IMR-90 (cell line): ENCODE data around the gene KATNBL1. TPM values are rescaled to one million over a fixed set of nuclear protein-coding genes. Genes with fewer than 3 reads are reported as not detected.

Experiments used
- ATAC-seq: fragments of 200-7000 bp; cut with Tn5 transposase; 2 replicates; pipeline ENCODE4 v1.9.1; 2020; ENCODE audit warnings: low read depth, mild to moderate bottlenecking, moderate library complexity
- BruUV-seq: library from RNA; stranded (reverse); fragments of 400-500 nt; replicated peaks from 2 replicates; lab custom pipeline; 2021; lab: Mats Ljungman, UMichigan
- CTCF ChIA-PET: fragments of 300-600 bp; formaldehyde crosslinking; extraction: SDS; loops from one replicate; lab custom pipeline; 2021; ENCODE audit warnings: antibody characterized with exemption; lab: Yijun Ruan, JAX
- POLR2A ChIA-PET: fragments of 300-600 bp; sonication (Branson Sonifier 250); formaldehyde crosslinking; loops from one replicate; lab custom pipeline; 2022; ENCODE audit warnings: antibody characterized with exemption; ENCODE audit not compliant: unreplicated experiment; lab: Charles Lee
- DNase-seq: peaks from one replicate; pipeline ENCODE4 v3.0.0; 2013
- H2AFZ ChIP-seq: replicated peaks from 2 replicates; pipeline ENCODE3; 2013; ENCODE audit warnings: low read length, mild to moderate bottlenecking; ENCODE audit not compliant: poor library complexity
- H2AK5ac ChIP-seq: 2 replicates; pipeline ENCODE4 v1.6.1; 2013; ENCODE audit warnings: low read depth, low read length, inconsistent platforms
- H2AK9ac ChIP-seq: replicated peaks from 2 replicates; pipeline ENCODE3; 2013; ENCODE audit warnings: mild to moderate bottlenecking, low read depth, low read length, moderate library complexity; ENCODE audit not compliant: poor library complexity
- H2BK120ac ChIP-seq: 2 replicates; pipeline ENCODE4 v1.6.1; 2013; ENCODE audit warnings: low read depth, low read length, inconsistent platforms
- H2BK15ac ChIP-seq: 3 replicates; pipeline ENCODE4 v1.6.1; 2013; ENCODE audit warnings: low read depth, low read length, inconsistent platforms
- H2BK20ac ChIP-seq: 2 replicates; pipeline ENCODE4 v1.6.1; 2013; ENCODE audit warnings: low read depth, mild to moderate bottlenecking, inconsistent platforms, low read length, moderate library complexity
- H2BK5ac ChIP-seq: 2 replicates; pipeline ENCODE4 v1.6.1; 2013; ENCODE audit warnings: mild to moderate bottlenecking, low read depth, low read length, inconsistent platforms; ENCODE audit not compliant: poor library complexity, severe bottlenecking
- H3K14ac ChIP-seq: replicated peaks from 2 replicates; pipeline ENCODE4 v1.6.1; 2013; ENCODE audit warnings: low read depth, low read length, inconsistent platforms
- H3K18ac ChIP-seq: 2 replicates; pipeline ENCODE4 v1.6.1; 2013; ENCODE audit warnings: low read depth, low read length, control low read depth
- H3K23ac ChIP-seq: 2 replicates; pipeline ENCODE4 v1.6.1; 2013; ENCODE audit warnings: low read depth, low read length, inconsistent platforms
- H3K27ac ChIP-seq: 2 replicates; pipeline ENCODE4 v1.5.1; 2013; ENCODE audit warnings: mild to moderate bottlenecking, control low read depth, low read length; ENCODE audit not compliant: insufficient read depth
- H3K27me3 ChIP-seq: 2 replicates; pipeline ENCODE4 v1.6.1; 2013; ENCODE audit warnings: low read length; ENCODE audit not compliant: control insufficient read depth, insufficient read depth
- H3K36me3 ChIP-seq: 2 replicates; pipeline ENCODE4 v1.6.1; 2013; ENCODE audit warnings: low read length, mixed read lengths; ENCODE audit not compliant: control insufficient read depth, insufficient read depth
- H3K4ac ChIP-seq: 2 replicates; pipeline ENCODE4 v1.6.1; 2013; ENCODE audit warnings: low read depth, low read length, inconsistent platforms
- H3K4me1 ChIP-seq: 2 replicates; pipeline ENCODE4 v1.6.1; 2013; ENCODE audit warnings: low read length, mixed read lengths; ENCODE audit not compliant: control insufficient read depth, insufficient read depth
- H3K4me2 ChIP-seq: 2 replicates; pipeline ENCODE4 v1.6.1; 2013; ENCODE audit warnings: low read depth, mild to moderate bottlenecking, control low read depth, low read length, moderate library complexity
- H3K4me3 ChIP-seq: 2 replicates; pipeline ENCODE4 v1.5.1; 2013; ENCODE audit warnings: low read depth, mild to moderate bottlenecking, control low read depth, low read length, moderate library complexity; ENCODE audit not compliant: insufficient read depth
- H3K56ac ChIP-seq: 2 replicates; pipeline ENCODE4 v1.6.1; 2013; ENCODE audit warnings: low read length, inconsistent platforms; ENCODE audit not compliant: insufficient read depth; ENCODE audit errors: extremely low read depth
- H3K79me1 ChIP-seq, 2 experiments: 2 replicates each; pipeline ENCODE4 v1.6.1; 2013; ENCODE audit warnings: low read length in 2 of 2, inconsistent platforms in 1 of 2, low read depth in 1 of 2
- H3K9ac ChIP-seq: 2 replicates; pipeline ENCODE4 v1.6.1; 2013; ENCODE audit warnings: low read depth, low read length, control low read depth
- H3K9me1 ChIP-seq: 2 replicates; pipeline ENCODE4 v1.6.1; 2013; ENCODE audit warnings: low read length, inconsistent platforms; ENCODE audit not compliant: insufficient read depth
- H3K9me3 ChIP-seq: 2 replicates; pipeline ENCODE4 v1.6.1; 2013; ENCODE audit warnings: low read length; ENCODE audit not compliant: control insufficient read depth, insufficient read depth
- H4K20me1 ChIP-seq: 2 replicates; pipeline ENCODE4 v1.6.1; 2013; ENCODE audit warnings: low read length, inconsistent platforms; ENCODE audit not compliant: insufficient read depth
- H4K5ac ChIP-seq: 2 replicates; pipeline ENCODE4 v1.6.1; 2013; ENCODE audit warnings: mild to moderate bottlenecking, low read depth, low read length, control low read depth
- H4K8ac ChIP-seq, 2 experiments: 2 replicates each; pipeline ENCODE4 v1.6.1; 2013; ENCODE audit warnings: low read depth in 2 of 2, low read length in 2 of 2, control low read depth in 1 of 2, inconsistent platforms in 1 of 2
- H4K91ac ChIP-seq: 2 replicates; pipeline ENCODE4 v1.6.1; 2013; ENCODE audit warnings: low read depth, low read length, inconsistent platforms; ENCODE audit not compliant: insufficient read depth
- BHLHE40 ChIP-seq: fragments of 150-350 bp; IDR thresholded peaks from 2 replicates; pipeline ENCODE4 v1.6.1; 2016; ENCODE audit warnings: mild to moderate bottlenecking, low read depth, low read length
- CEBPB ChIP-seq: IDR thresholded peaks from 2 replicates; pipeline ENCODE4 v1.6.1; 2012; ENCODE audit warnings: low read depth, low read length, improper control_type of control experiment
- CHD1 ChIP-seq: IDR thresholded peaks from 2 replicates; pipeline ENCODE4 v1.6.1; 2012; ENCODE audit warnings: low read depth, low read length, improper control_type of control experiment
- ELK1 ChIP-seq: fragments of 150-350 bp; IDR thresholded peaks from 2 replicates; pipeline ENCODE4 v1.6.1; 2016; ENCODE audit warnings: low read depth, mild to moderate bottlenecking, low read length, moderate library complexity, borderline replicate concordance
- FOS ChIP-seq: fragments of 150-350 bp; IDR thresholded peaks from 2 replicates; pipeline ENCODE4 v1.6.1; 2016; ENCODE audit warnings: low read depth, low read length
- MAFK ChIP-seq: IDR thresholded peaks from 2 replicates; pipeline ENCODE4 v1.6.1; 2012; ENCODE audit warnings: low read depth, low read length, improper control_type of control experiment
- MAZ ChIP-seq: IDR thresholded peaks from 2 replicates; pipeline ENCODE4 v1.6.1; 2012; ENCODE audit warnings: low read depth, mild to moderate bottlenecking, low read length, improper control_type of control experiment, moderate library complexity, borderline replicate concordance
- MXI1 ChIP-seq: IDR thresholded peaks from 2 replicates; pipeline ENCODE4 v1.6.1; 2012; ENCODE audit warnings: low read depth, mild to moderate bottlenecking, low read length, moderate library complexity, borderline replicate concordance
- NFE2L2 ChIP-seq: fragments of 150-350 bp; IDR thresholded peaks from 2 replicates; pipeline ENCODE4 v1.6.1; 2016; ENCODE audit warnings: low read depth, mild to moderate bottlenecking, low read length
- POLR2A ChIP-seq: IDR thresholded peaks from 2 replicates; pipeline ENCODE4 v1.6.1; 2012; ENCODE audit warnings: mild to moderate bottlenecking, low read depth, low read length
- RCOR1 ChIP-seq: IDR thresholded peaks from 2 replicates; pipeline ENCODE4 v1.6.1; 2012; ENCODE audit warnings: mild to moderate bottlenecking, low read length, improper control_type of control experiment; ENCODE audit not compliant: insufficient replicate concordance
- RFX5 ChIP-seq: IDR thresholded peaks from 2 replicates; pipeline ENCODE4 v1.8.0; 2012; ENCODE audit warnings: low read depth, mild to moderate bottlenecking, low read length, moderate library complexity
- SMC3 ChIP-seq: fragments of 150-350 bp; IDR thresholded peaks from 2 replicates; pipeline ENCODE4 v1.6.1; 2016; ENCODE audit warnings: low read depth, mild to moderate bottlenecking, antibody characterized with exemption, low read length, moderate library complexity
- dilution Hi-C: fragments of 300-500 bp; cut with HindIII; formaldehyde crosslinking; loops from one replicate; pipeline ENCODE4 v1.14.3; 2018; ENCODE audit warnings: low sequenced_read_pairs; ENCODE audit not compliant: unreplicated experiment
- in situ Hi-C: fragments of 300-500 bp; cut with MboI; formaldehyde crosslinking; loops from 3 replicates; pipeline ENCODE4 v1.14.3; 2019; ENCODE audit warnings: low sequenced_read_pairs, inconsistent platforms, mixed read lengths
- intact Hi-C: fragments of 100-400 bp; cut with micrococcal nuclease; formaldehyde crosslinking; loops from 2 replicates; pipeline ENCODE4 v1.10.0; 2022
- polyA plus RNA-seq, 3 experiments: library from polyadenylated mRNA; depleted of rRNA; stranded (reverse); fragments of >200 nt; gene quantifications; 2 replicates each; pipeline ENCODE4 v1.2.3, GENCODE V29; 2012; ENCODE audit warnings: low replicate concordance in 1 of 3
- total RNA-seq: library from RNA; depleted of rRNA; stranded (reverse); fragments of >200 nt; gene quantifications from 2 replicates; pipeline ENCODE4 v1.2.3, GENCODE V29; 2012
- TF ChIP-seq, protein P1 (sequence below): conservative IDR thresholded peaks from 2 replicates; pipeline ENCODE4 v1.5.1; 2012; ENCODE audit warnings: mild to moderate bottlenecking, low read depth, low read length, improper control_type of control experiment

KATNBL1 gene
- total and polyA plus RNA-seq, 2 of the 4 experiments (the other 2 are of a cell fraction), result 17.1 to 24.0 TPM

DNA sequence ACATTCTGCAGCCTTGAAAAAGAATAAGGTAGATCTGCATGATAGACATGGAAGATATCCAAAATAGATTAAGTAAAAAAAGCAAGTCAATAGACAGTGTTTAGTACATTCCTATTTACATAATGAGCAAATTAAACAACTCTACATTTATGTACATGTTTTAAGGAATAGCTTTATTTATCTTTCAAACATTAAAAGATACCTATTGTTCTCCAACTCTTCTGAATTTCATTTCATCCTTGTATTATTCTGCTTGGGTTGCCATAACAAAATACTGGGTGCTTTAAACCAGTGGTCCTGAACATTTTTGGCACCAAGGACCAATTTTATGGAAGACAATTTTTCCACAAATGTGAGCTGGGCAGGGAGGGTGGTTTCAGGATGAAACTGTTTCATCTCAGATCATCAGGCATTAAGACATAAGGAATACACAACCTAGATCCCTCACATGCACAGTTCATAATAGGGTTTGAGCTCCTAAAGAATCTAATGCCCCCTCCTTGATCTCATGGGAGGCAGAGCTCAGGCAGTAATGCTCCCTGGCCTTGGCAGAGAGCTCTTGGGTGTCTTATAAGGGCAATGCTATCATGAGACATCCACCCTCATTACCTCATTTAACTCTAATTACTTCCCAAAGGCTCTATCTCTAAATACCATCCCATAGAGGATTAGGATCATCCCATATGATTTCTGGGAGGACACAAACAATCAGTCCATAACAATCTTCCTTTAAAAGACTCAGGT lies 6.8 kb upstream of the KATNBL1 start:
- in situ Hi-C loops, result loop anchor here (10.0 kb wide), 1 partner anchor 152 kb away; no protein-coding TSS in a partner anchor
- intact Hi-C loops, result no loop called here

More for the DNA sequence above, 6.8 kb upstream of the KATNBL1 start:
- peaks cover 2% of the 10 kb centered on the region; the same call in 1 of the 2 replicates for H3K9me1 ChIP-seq
- no peak overlapping the region for H2AFZ ChIP-seq
- TF ChIP-seq MXI1 (no peak), SMC3 (no peak), CHD1 (no peak), RFX5 (no peak), RCOR1 (no peak), CEBPB (no peak), MAFK (no peak), NFE2L2 (no peak), ELK1 (no peak), MAZ (no peak), POLR2A (no peak), FOS (no peak), BHLHE40 (no peak)
- TF ChIP-seq, protein P1, sequence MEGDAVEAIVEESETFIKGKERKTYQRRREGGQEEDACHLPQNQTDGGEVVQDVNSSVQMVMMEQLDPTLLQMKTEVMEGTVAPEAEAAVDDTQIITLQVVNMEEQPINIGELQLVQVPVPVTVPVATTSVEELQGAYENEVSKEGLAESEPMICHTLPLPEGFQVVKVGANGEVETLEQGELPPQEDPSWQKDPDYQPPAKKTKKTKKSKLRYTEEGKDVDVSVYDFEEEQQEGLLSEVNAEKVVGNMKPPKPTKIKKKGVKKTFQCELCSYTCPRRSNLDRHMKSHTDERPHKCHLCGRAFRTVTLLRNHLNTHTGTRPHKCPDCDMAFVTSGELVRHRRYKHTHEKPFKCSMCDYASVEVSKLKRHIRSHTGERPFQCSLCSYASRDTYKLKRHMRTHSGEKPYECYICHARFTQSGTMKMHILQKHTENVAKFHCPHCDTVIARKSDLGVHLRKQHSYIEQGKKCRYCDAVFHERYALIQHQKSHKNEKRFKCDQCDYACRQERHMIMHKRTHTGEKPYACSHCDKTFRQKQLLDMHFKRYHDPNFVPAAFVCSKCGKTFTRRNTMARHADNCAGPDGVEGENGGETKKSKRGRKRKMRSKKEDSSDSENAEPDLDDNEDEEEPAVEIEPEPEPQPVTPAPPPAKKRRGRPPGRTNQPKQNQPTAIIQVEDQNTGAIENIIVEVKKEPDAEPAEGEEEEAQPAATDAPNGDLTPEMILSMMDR, result no peak
- H2BK5ac ChIP-seq, result no peak overlapping the region
- no peak overlapping the region for H2BK120ac ChIP-seq
- no peaks in the 10 kb centered on the region for H3K27me3 ChIP-seq
- DNase-seq, result no peak
- CTCF ChIA-PET, result no interaction called here
- no peak overlapping the region for H2BK15ac ChIP-seq
- no peak overlapping the region for H3K27ac ChIP-seq
- no TSS peak for BruUV-seq
- no peak overlapping the region; the same call in 1 of the 2 replicates for H3K23ac ChIP-seq
- no peaks in the 10 kb centered on the region for H3K79me1 ChIP-seq
- dilution Hi-C loops, result no loop called here
- POLR2A ChIA-PET, result no interaction called here
- no peak overlapping the region for H2AK9ac ChIP-seq
- no peak overlapping the region for H3K9ac ChIP-seq
- no peak overlapping the region for H2BK20ac ChIP-seq
- no peak for ATAC-seq
- H3K56ac ChIP-seq, result no peak overlapping the region
- no peak overlapping the region for H3K4ac ChIP-seq
- no peaks in the 10 kb centered on the region for H4K20me1 ChIP-seq
- no peak overlapping the region for H4K91ac ChIP-seq
- H3K14ac ChIP-seq, result no peak overlapping the region
- H4K8ac ChIP-seq, result no peak overlapping the region
- H2AK5ac ChIP-seq, result no peak overlapping the region
- H3K36me3 ChIP-seq, result no peaks in the 10 kb centered on the region
- no peaks in the 10 kb centered on the region for H3K9me3 ChIP-seq
- H4K5ac ChIP-seq, result no peak overlapping the region
- no peak overlapping the region for H3K18ac ChIP-seq
- no peak overlapping the region for H3K4me2 ChIP-seq
- no peak overlapping the region for H3K4me3 ChIP-seq
- H3K4me1 ChIP-seq, result no peaks in the 10 kb centered on the region
